Upper lobe of left lung (tissue), 6 donors: Measurements from ENCODE around the gene RNF126. TPM values are rescaled to one million over a fixed set of nuclear protein-coding genes. Genes with fewer than 3 reads are reported as not detected.
A peak's percentile ranks its signal among the peaks of the same experiment; 100 is the strongest.

Source experiments
- ATAC-seq, 2 donors: fragments of 200-7000 bp; cut with Tn5 transposase; one replicate each; pipeline ENCODE4 v1.9.1; 2022; ENCODE audit warnings: mild to moderate bottlenecking in 2 of 2, moderate library complexity in 2 of 2; ENCODE audit not compliant: low FRiP score in 2 of 2
- DNase-seq, 2 donors: peaks; one replicate each; pipeline ENCODE4 v3.0.0-alpha.2; 2019 to 2020
- H3K27ac ChIP-seq, 4 donors: fragments of 200-600 bp; sonication (generic); one replicate each; pipeline ENCODE4 v1.5.1; 2016 to 2019
- H3K27me3 ChIP-seq, 4 donors: fragments of 200-600 bp; sonication (generic); one replicate each; pipeline ENCODE4 v1.5.1; 2017 to 2019
- H3K36me3 ChIP-seq, 4 donors: fragments of 200-600 bp; sonication (generic); one replicate each; pipeline ENCODE4 v1.5.1; 2016 to 2019
- H3K4me1 ChIP-seq, 4 donors: fragments of 200-600 bp; sonication (generic); one replicate each; pipeline ENCODE4 v1.5.1; 2018 to 2019
- H3K4me3 ChIP-seq, 4 donors: fragments of 200-600 bp; sonication (generic); one replicate each; pipeline ENCODE4 v1.5.1; 2017 to 2019; ENCODE audit warnings: mild to moderate bottlenecking in 2 of 4, moderate library complexity in 1 of 4
- H3K9me3 ChIP-seq, 4 donors: fragments of 200-600 bp; sonication (generic); one replicate each; pipeline ENCODE4 v1.5.1; 2018 to 2019
- CTCF ChIP-seq, 6 experiments: fragments of 450-650 bp in 4 of 6; fragments of 200-600 bp in 2 of 6; sonication (generic) in 2 of 6; IDR thresholded peaks; one replicate each; pipeline ENCODE4 v1.5.1; 2016 to 2019; ENCODE audit warnings: antibody characterized with exemption in 6 of 6
- EP300 ChIP-seq, 4 donors: sonication (generic); formaldehyde crosslinking; IDR thresholded peaks; one replicate each; pipeline ENCODE4 v1.5.1; 2017; ENCODE audit warnings: antibody characterized with exemption in 4 of 4, control low read depth in 2 of 4
- POLR2A ChIP-seq, 4 donors: fragments of 450-650 bp; IDR thresholded peaks; one replicate each; pipeline ENCODE4 v1.5.1; 2016 to 2017; ENCODE audit warnings: antibody characterized with exemption in 4 of 4, mild to moderate bottlenecking in 2 of 4
- POLR2AphosphoS5 ChIP-seq, 2 donors: sonication (generic); formaldehyde crosslinking; IDR thresholded peaks; one replicate each; pipeline ENCODE4 v1.5.1; 2017; ENCODE audit warnings: antibody characterized with exemption in 2 of 2
- WGBS, 2 donors: methylation state at CpG; one replicate each; pipeline ENCODE4 v1.1.5; 2017 to 2018; 5-methylcytosine and 5-hydroxymethylcytosine counted together
- total RNA-seq, 6 donors: library from RNA; depleted of rRNA in 4 of 6; stranded (reverse); fragments of >200 nt in 4 of 6; gene quantifications; one replicate each; pipeline versions ENCODE4 v1.1.0 to v1.2.1, GENCODE V29; 2016 to 2021
- donor health status: DM: no; HTN: no; CAD: no; lungs with moderate emphysema.
- donor health status: DM: no; HTN: yes; CAD: no; lungs with severe emphysema.

RNF126 gene
- total RNA-seq, 6 donors from 2014 or later: 36.7 to 106 (median 66.3) TPM

DNA sequence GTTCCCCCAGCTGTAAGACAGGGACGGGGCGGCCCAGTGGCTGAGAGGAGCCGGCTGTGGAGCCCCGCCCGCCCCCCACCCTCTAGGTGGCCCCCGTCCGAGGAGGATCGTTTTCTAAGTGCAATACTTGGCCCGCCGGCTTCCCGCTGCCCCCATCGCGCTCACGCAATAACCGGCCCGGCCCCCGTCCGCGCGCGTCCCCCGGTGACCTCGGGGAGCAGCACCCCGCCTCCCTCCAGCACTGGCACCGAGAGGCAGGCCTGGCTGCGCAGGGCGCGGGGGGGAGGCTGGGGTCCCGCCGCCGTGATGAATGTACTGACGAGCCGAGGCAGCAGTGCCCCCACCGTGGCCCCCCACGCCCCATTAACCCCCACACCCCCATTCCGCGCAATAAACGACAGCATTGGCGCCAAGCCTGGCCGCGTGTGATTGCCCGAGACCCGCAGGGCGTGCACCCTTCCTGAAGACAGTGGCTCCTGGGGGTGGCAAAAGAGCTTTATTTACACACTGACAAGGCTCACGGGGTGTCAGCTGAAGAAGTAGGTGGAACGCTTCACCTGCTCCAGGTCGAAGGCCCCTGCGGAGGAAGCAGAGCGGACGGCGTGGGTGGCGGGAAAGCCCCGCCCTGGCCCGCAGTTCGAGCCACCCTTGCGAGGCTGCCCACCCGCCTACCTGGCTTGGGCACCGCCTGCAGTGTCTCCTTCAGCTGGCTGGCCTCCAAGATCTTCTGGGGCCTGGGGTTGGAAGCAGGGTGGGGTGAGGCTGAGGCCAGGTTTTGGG lies 46.1 kb downstream of the RNF126 start:
- Histone ChIP-seq H3K27me3 (peaks cover 0 to 7% (median 0%) of the 10 kb centered on the region in 4 donors), H3K36me3 (peaks cover 16 to 53% (median 40%) of the 10 kb centered on the region in 4 donors), H3K4me1 (peaks cover 0 to 12% (median 2%) of the 10 kb centered on the region in 4 donors), H3K4me3 (no peak overlapping the region), H3K9me3 (no peaks in the 10 kb centered on the region), H3K27ac (no peak overlapping the region)
- ATAC-seq (no peak), DNase-seq (peak in 1 of 2 donors; percentile 81)
- WGBS, 2 donors: 93 to 94% methylated on average over 16 to 39 of the region's 58 CpGs
- TF ChIP-seq EP300 (IDR thresholded peaks at IDR 0.05): no peak
- no peak for TF ChIP-seq CTCF (IDR thresholded peaks at IDR 0.05)
- no peak for TF ChIP-seq POLR2AphosphoS5 (IDR thresholded peaks at IDR 0.05)
- no peak for TF ChIP-seq POLR2A (IDR thresholded peaks at IDR 0.05)

DNA sequence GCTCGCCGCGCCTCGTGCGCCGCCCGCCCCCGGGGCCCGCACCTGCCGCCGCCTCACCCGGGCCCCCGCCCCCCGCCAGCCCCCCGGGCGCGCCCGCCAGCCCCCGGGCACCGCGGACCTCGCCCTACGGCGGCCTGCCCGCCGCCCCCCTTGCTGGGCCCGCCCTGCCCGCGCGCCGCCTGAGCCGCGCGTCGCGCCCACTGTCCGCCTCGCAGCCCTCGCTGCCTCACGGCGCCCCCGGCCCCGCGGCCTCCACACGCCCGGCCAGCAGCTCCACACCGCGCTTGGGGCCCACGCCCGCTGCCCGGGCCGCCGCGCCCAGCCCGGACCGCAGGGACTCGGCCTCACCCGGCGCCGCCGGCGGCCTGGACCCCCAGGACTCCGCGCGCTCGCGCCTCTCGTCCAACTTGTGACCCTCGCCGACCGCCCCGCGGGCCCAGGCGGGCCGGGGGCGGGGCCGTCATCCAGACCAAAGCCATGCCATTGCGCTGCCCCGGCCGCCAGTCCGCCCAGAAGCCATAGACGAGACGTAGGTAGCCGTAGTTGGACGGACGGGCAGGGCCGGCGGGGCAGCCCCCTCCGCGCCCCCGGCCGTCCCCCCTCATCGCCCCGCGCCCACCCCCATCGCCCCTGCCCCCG lies 46.8 kb downstream of the RNF126 start:
- Histone ChIP-seq H3K27ac (no peak overlapping the region), H3K4me1 (peaks cover 0 to 19% (median 7%) of the 10 kb centered on the region in 4 donors), H3K27me3 (peaks cover 0 to 7% (median 0%) of the 10 kb centered on the region in 4 donors), H3K9me3 (no peaks in the 10 kb centered on the region), H3K4me3 (no peak overlapping the region), H3K36me3 (peaks cover 16 to 45% (median 35%) of the 10 kb centered on the region in 4 donors)
- ATAC-seq: no peak
- WGBS, 2 donors: 42% methylated on average over 28 of the region's 97 CpGs; no CpG with 5 or more reads in 1 of the 2 donors
- DNase-seq: peak in 1 of 2 donors; percentile 85
- TF ChIP-seq POLR2A (IDR thresholded peaks at IDR 0.05) (no peak), EP300 (IDR thresholded peaks at IDR 0.05) (no peak), CTCF (IDR thresholded peaks at IDR 0.05) (no peak), POLR2AphosphoS5 (IDR thresholded peaks at IDR 0.05) (no peak)

DNA sequence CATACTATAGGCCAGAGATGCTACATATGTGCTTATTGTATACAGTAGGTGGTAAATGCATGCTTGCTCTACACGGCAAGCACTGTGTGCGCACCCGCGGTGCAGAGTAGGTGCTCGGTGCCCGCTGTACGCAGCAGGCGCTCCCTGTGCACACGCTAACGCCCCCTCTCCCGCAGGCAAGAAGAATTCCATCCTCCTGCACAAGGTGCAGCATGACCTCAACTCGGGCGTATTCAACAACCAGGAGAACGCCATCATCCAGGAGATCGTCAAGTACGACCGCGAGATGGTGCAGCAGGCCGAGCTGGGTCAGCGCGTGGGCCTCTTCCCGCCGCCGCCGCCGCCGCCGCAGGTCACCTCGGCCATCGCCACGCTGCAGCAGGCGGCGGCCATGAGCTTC lies 47.4 kb downstream of the RNF126 start:
- DNase-seq (peak in 1 of 2 donors; percentile 86), ATAC-seq (peak in 1 of 2 donors; percentile 16)
- H3K36me3 ChIP-seq: peaks cover 16 to 40% (median 33%) of the 10 kb centered on the region in 4 donors
- WGBS, 2 donors: 59 to 82% methylated on average over 6 to 11 of the region's 33 CpGs
- H3K9me3 ChIP-seq: no peaks in the 10 kb centered on the region
- no peak overlapping the region for H3K27ac ChIP-seq
- H3K27me3 ChIP-seq: peaks cover 0 to 7% (median 0%) of the 10 kb centered on the region in 4 donors
- H3K4me3 ChIP-seq: no peak overlapping the region
- peaks cover 6 to 24% (median 12%) of the 10 kb centered on the region in 4 donors for H3K4me1 ChIP-seq
- TF ChIP-seq POLR2AphosphoS5 (IDR thresholded peaks at IDR 0.05): no peak
- no peak for TF ChIP-seq POLR2A (IDR thresholded peaks at IDR 0.05)
- TF ChIP-seq EP300 (IDR thresholded peaks at IDR 0.05): no peak
- TF ChIP-seq CTCF (IDR thresholded peaks at IDR 0.05): no peak

GRCh38 chr19:613732-614567 lies 49.1 kb downstream of the RNF126 start:
- Histone ChIP-seq H3K4me3 (no peak overlapping the region), H3K4me1 (peaks cover 19 to 41% (median 29%) of the 10 kb centered on the region in 4 donors), H3K27ac (no peak overlapping the region), H3K36me3 (peaks cover 9 to 23% (median 17%) of the 10 kb centered on the region in 4 donors), H3K27me3 (peaks cover 0 to 7% (median 0%) of the 10 kb centered on the region in 4 donors), H3K9me3 (no peaks in the 10 kb centered on the region)
- TF ChIP-seq EP300 (IDR thresholded peaks at IDR 0.05): no peak
- TF ChIP-seq CTCF (IDR thresholded peaks at IDR 0.05): no peak
- no peak for TF ChIP-seq POLR2A (IDR thresholded peaks at IDR 0.05)
- no peak for TF ChIP-seq POLR2AphosphoS5 (IDR thresholded peaks at IDR 0.05)
- peak in 1 of 2 donors; percentile 79 for DNase-seq
- no peak for ATAC-seq
- 84 to 88% methylated on average over 34 to 41 of the region's 54 CpGs for WGBS, 2 donors
